ENCODE data around the gene MGA. TPM values are rescaled to one million over a fixed set of nuclear protein-coding genes. Genes with fewer than 3 reads are reported as not detected.

MGA gene
- total and polyA plus RNA-seq, 12 donors = 2.6 to 56.8 (median 37.4) TPM

DNA sequence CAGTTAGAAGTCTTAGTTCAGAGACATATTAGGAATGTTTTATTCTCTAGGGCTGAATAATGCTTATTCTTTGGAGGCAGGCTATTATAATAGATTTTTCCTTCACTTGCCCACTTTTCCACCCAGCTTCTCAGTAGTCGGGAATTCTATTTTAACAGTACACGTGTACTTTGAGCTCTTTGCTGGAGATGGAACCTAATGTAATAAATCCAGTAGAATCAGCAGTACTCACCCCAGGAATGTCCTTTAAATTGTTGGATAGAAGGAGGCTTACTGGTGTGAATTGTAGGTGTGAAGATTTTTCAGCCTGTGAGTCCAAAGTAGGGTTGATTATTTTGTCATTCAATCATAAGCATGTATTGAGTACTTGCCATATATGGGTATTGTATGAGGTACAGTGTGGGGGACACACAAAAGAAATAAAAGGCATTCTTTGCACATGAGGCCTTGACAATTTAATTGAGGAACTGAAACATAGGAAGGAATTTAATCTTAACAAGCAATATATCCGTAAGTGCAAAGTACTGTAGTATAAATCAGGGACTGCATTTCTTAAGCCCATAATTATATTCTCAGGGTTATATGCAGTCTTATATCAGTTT lies 29.5 kb upstream of the MGA start:
- Histone ChIP-seq H3K27me3 (no peaks in the 10 kb centered on the region), H3K4me3 (no peak overlapping the region), H3K27ac (no peak overlapping the region), H3K36me3 (replicated peaks in 1 of 2) (no peaks in the 10 kb centered on the region), H3K4me1 (replicated peaks in 1 of 2) (peaks cover 0 to under 1% of the 10 kb centered on the region in 2 donors), H3K9me3 (replicated peaks in 1 of 3) (no peaks in the 10 kb centered on the region)
- WGBS, 4 donors = 71 to 80% (median 74%) methylated on average over 3 of the region's 3 CpGs
- no peak for DNase-seq
- intact Hi-C loops (cut with DNase I) = loop anchor here in 1 of 2 donors (10.0 kb wide), 1 partner anchor 64 kb away; no protein-coding TSS in a partner anchor
- no peak for TF ChIP-seq POLR2A (IDR thresholded peaks at IDR 0.05)
- TF ChIP-seq, protein P1, sequence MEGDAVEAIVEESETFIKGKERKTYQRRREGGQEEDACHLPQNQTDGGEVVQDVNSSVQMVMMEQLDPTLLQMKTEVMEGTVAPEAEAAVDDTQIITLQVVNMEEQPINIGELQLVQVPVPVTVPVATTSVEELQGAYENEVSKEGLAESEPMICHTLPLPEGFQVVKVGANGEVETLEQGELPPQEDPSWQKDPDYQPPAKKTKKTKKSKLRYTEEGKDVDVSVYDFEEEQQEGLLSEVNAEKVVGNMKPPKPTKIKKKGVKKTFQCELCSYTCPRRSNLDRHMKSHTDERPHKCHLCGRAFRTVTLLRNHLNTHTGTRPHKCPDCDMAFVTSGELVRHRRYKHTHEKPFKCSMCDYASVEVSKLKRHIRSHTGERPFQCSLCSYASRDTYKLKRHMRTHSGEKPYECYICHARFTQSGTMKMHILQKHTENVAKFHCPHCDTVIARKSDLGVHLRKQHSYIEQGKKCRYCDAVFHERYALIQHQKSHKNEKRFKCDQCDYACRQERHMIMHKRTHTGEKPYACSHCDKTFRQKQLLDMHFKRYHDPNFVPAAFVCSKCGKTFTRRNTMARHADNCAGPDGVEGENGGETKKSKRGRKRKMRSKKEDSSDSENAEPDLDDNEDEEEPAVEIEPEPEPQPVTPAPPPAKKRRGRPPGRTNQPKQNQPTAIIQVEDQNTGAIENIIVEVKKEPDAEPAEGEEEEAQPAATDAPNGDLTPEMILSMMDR (IDR thresholded peaks at IDR 0.05) = no peak

DNA sequence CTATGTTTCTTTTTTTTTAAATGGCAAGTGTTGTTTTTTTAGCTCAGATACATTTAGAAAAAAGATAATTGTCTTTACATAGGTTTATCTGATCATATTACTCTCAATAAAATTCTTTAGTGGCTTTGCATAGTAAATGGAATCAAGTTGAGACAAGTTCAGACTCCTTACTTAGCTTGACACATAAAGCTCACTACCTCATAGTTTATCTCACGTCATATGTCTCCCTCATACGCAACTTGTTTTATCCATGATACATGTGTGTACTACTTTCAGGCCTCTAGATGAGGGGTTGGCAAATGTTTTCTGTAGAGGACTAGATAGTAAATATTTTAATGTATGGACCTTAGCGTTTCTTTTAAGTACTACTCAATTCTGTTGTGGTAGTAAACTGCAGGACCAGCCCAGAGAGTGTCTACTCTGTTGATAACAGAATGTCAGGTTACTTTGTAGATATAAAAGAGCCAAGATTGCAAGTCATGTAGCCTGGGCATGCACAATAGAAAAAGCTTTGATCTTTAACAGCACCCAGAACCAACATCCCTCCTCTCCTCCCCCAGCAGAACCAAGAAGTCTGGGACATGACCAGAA lies 28.2 kb upstream of the MGA start:
- intact Hi-C loops (cut with DNase I) = loop anchor here in 1 of 2 donors (10.0 kb wide), 1 partner anchor 63 kb away; no protein-coding TSS in a partner anchor
- Histone ChIP-seq H3K27me3 (no peaks in the 10 kb centered on the region), H3K27ac (no peak overlapping the region), H3K36me3 (replicated peaks in 1 of 2) (no peaks in the 10 kb centered on the region), H3K4me3 (no peak overlapping the region), H3K9me3 (replicated peaks in 1 of 3) (no peaks in the 10 kb centered on the region), H3K4me1 (replicated peaks in 1 of 2) (no peaks in the 10 kb centered on the region)
- no peak for TF ChIP-seq POLR2A (IDR thresholded peaks at IDR 0.05)
- TF ChIP-seq, protein P1 (IDR thresholded peaks at IDR 0.05) = no peak
- 91 to 97% (median 92%) methylated on average over 3 of the region's 3 CpGs for WGBS, 4 donors
- no peak for DNase-seq

DNA sequence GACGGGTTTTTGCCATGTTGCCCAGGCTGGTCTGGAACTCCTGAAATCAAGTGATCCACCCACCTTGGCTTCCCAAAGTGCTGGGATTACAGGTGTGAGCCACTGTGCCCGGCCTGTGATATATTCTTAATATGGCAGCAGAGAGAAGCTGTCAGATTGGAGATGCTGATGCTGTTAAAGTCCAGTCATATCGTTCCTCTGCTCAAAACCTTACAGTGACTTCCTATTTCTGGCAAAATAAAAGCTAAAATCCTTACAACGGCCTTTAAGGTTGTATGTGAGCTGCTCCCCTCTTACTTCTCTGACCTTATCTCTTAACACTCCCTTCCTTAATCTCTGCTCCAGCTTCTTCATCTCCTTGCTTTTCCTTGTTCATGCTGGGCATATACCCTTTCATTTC lies 26.6 kb upstream of the MGA start:
- TF ChIP-seq POLR2A (IDR thresholded peaks at IDR 0.05) = no peak
- TF ChIP-seq, protein P1 (IDR thresholded peaks at IDR 0.05) = no peak
- WGBS, 4 donors = 74 to 86% (median 82%) methylated on average over 4 of the region's 4 CpGs
- DNase-seq = no peak

DNA sequence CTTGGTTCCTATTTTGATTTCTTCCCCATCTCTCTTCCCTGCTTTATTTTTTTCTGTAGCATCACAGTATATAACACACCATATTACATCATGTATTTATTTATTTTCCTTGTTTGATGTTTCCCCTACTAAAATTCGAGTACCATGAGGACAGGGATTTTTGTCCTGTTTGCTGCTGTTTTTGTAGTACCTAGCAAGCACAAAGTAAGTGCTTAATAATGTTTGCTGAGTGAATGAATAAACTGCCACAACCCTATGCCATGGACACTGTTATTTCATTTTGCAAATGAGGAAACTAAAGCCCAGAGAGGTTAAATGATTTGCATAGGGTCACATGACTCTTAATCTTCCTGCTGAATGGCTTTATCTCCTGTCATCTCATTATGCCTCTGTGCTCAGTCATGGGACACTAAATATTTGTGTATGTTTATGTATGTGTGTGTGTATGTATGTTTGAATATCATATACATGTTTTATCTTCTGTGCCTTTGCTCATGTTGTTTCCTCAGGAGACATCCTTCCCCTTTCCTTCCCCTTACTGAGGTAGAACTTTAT lies 26.1 kb upstream of the MGA start:
- no peak for TF ChIP-seq POLR2A (IDR thresholded peaks at IDR 0.05)
- TF ChIP-seq, protein P1 (IDR thresholded peaks at IDR 0.05) = no peak
- 53 to 80% (median 66%) methylated on average over 1 of the region's 1 CpG for WGBS, 4 donors
- no peaks in the 10 kb centered on the region for H3K27me3 ChIP-seq
- no peak overlapping the region for H3K27ac ChIP-seq
- no peaks in the 10 kb centered on the region for H3K36me3 ChIP-seq (replicated peaks in 1 of 2)
- no peaks in the 10 kb centered on the region for H3K9me3 ChIP-seq (replicated peaks in 1 of 3)
- no peak overlapping the region for H3K4me3 ChIP-seq
- no peaks in the 10 kb centered on the region for H3K4me1 ChIP-seq (replicated peaks in 1 of 2)
- no peak for DNase-seq
- intact Hi-C loops (cut with DNase I) = loop anchor here in 1 of 2 donors (10.0 kb wide), 1 partner anchor 61 kb away; no protein-coding TSS in a partner anchor

More for the DNA sequence above, 26.6 kb upstream of the MGA start:
- intact Hi-C loops (cut with DNase I) = loop anchor here in 1 of 2 donors (10.0 kb wide), 1 partner anchor 61 kb away; no protein-coding TSS in a partner anchor
- no peaks in the 10 kb centered on the region for H3K27me3 ChIP-seq
- H3K4me3 ChIP-seq = no peak overlapping the region
- no peaks in the 10 kb centered on the region for H3K9me3 ChIP-seq (replicated peaks in 1 of 3)
- H3K4me1 ChIP-seq (replicated peaks in 1 of 2) = no peaks in the 10 kb centered on the region
- H3K27ac ChIP-seq = no peak overlapping the region
- H3K36me3 ChIP-seq (replicated peaks in 1 of 2) = no peaks in the 10 kb centered on the region
